ENCODE measurements around the gene TOM1. TPM values are rescaled to one million over a fixed set of nuclear protein-coding genes. Genes with fewer than 3 reads are reported as not detected.

TOM1 gene
- total and polyA plus RNA-seq, 4 experiments from 2014 or later: 55.7 to 82.2 (median 66.1) TPM

DNA sequence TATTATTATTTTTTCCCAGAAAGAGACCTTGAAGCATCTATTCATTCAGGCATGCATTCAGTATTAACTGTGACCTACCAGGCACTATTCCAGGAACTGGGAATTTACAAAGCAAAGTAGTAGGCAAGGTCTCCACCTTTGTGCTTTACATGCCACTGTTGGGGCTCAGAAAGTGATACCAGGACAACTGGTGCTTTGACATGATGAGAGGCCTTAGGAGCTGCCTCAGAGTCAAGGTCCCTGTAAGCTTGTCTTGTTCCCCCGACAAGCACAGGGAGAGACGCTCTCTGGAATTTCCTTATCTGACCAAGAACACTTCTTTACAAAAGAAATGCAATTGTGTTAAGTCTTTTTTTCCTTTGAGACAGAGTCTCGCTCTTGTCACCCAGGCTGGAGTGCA, 78.9 kb downstream of the TOM1 start:
- no peak for DNase-seq
- Histone ChIP-seq H3K27me3 (ENCODE audit: insufficient read depth, low read length) (peaks cover 7% of the 10 kb centered on the region), H3K27ac (ENCODE audit: low read depth, low read length) (no peak overlapping the region), H3K9me3 (ENCODE audit: control insufficient read depth in 1 of 2, low read length in 2 of 2) (no peaks in the 10 kb centered on the region), H3K4me1 (ENCODE audit: insufficient read depth, low read length) (peaks cover 22% of the 10 kb centered on the region), H3K4me3 (ENCODE audit: low read length in 2 of 2) (no peak overlapping the region), H3K36me3 (ENCODE audit: insufficient read depth, low read length) (no peaks in the 10 kb centered on the region)
- H3K36me3 Mint-ChIP-seq: no peaks in the 10 kb centered on the region
- ChIA-PET CTCF (ENCODE audit: partially characterized antibody) (no interaction called here), POLR2A (ENCODE audit: partially characterized antibody) (no interaction called here)
- intact Hi-C loops (cut with micrococcal nuclease): no loop called here
- no peaks in the 10 kb centered on the region for H3K27me3 Mint-ChIP-seq
- peaks cover 6 to 22% (median 15%) of the 10 kb centered on the region in 4 donors for H3K4me1 Mint-ChIP-seq
- peaks cover 0 to 2% (median 0%) of the 10 kb centered on the region in 8 donors for H3K9me3 Mint-ChIP-seq
- H3K4me3 Mint-ChIP-seq: no peak overlapping the region
- H3K27ac Mint-ChIP-seq: no peak overlapping the region

DNA sequence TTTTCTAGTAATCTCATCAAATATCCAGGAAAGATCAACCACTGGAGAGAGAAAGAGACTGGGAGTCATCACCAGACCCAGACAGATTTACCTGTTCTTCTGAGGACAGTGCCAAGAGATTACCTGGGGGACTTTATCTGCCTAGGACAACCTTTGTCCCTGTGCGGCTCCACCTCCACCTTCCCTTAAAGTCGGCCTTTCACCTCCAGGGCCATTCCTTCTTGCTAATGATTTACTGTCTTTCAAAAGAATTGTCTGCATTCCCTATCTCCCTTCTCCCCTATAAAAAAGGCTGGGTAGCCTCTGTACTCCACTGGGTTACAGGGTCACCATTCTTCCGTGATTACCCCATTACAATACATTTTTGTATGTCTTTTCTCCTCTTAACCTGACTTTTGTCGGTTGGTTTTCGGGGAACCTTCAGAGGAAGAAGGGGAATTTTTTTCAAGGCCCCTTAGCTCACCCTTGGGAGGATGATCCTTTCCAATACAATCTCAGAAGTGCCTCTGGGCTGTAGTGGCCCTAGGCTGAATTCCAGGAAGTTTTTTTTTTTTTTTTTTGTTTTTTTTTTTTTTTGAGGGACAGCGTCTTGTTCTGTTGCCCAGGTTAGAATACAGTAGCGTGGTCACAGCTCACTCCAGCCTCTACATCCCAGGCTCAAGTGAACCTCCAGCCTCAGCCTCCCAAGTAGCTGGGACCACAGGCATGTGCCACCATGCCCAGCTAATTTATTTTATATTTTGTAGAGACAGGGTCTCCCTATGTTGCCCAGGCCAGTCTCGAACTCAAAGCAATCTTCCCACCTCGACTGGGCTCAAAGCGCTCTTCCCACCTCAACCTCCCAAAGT, 79.7 kb downstream of the TOM1 start:
- Histone ChIP-seq H3K4me3 (ENCODE audit: low read length in 2 of 2) (no peak overlapping the region), H3K4me1 (ENCODE audit: insufficient read depth, low read length) (peaks cover 22% of the 10 kb centered on the region), H3K36me3 (ENCODE audit: insufficient read depth, low read length) (no peaks in the 10 kb centered on the region), H3K27ac (ENCODE audit: low read depth, low read length) (no peak overlapping the region), H3K9me3 (ENCODE audit: control insufficient read depth in 1 of 2, low read length in 2 of 2) (no peaks in the 10 kb centered on the region), H3K27me3 (ENCODE audit: insufficient read depth, low read length) (peaks cover 7% of the 10 kb centered on the region)
- peak overlapping the region in 1 of 8 donors; percentile 16 for H3K4me3 Mint-ChIP-seq
- no peak overlapping the region for H3K27ac Mint-ChIP-seq
- DNase-seq: no peak
- ChIA-PET CTCF (ENCODE audit: partially characterized antibody) (no interaction called here), POLR2A (ENCODE audit: partially characterized antibody) (no interaction called here)
- H3K36me3 Mint-ChIP-seq: no peaks in the 10 kb centered on the region
- peaks cover 0 to 2% (median 0%) of the 10 kb centered on the region in 8 donors for H3K9me3 Mint-ChIP-seq
- H3K27me3 Mint-ChIP-seq: no peaks in the 10 kb centered on the region
- intact Hi-C loops (cut with micrococcal nuclease): no loop called here
- peaks cover 6 to 22% (median 15%) of the 10 kb centered on the region in 4 donors for H3K4me1 Mint-ChIP-seq

DNA sequence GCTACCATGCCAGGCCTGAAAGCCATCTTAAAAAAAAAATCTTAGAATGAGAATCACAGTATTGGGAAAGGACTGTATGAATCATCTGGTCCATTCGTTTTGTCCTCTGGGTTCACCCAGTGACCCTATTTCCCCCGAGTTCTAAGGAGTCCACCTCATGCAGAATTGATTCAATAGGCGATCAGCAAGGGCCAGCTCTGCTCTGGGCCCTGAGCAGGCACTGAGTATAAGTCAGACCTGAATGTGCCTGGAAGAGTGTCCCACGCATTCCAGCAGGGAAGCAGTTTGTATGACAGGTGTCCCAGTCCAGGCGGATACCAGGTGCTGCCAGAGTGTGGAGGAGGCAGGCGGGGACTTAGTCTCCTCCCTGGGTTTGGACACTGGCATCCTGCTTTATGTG, 80.3 kb downstream of the TOM1 start:
- Histone ChIP-seq H3K27ac (ENCODE audit: low read depth, low read length) (no peak overlapping the region), H3K4me1 (ENCODE audit: insufficient read depth, low read length) (peaks cover 22% of the 10 kb centered on the region), H3K4me3 (ENCODE audit: low read length in 2 of 2) (no peak overlapping the region), H3K27me3 (ENCODE audit: insufficient read depth, low read length) (peaks cover 7% of the 10 kb centered on the region), H3K9me3 (ENCODE audit: control insufficient read depth in 1 of 2, low read length in 2 of 2) (no peaks in the 10 kb centered on the region), H3K36me3 (ENCODE audit: insufficient read depth, low read length) (no peaks in the 10 kb centered on the region)
- peaks cover 0 to 5% of the 10 kb centered on the region in 2 donors for H3K27me3 Mint-ChIP-seq
- H3K4me3 Mint-ChIP-seq: peak overlapping the region in 3 of 8 donors; percentile 11 to 63 (median 16)
- H3K36me3 Mint-ChIP-seq: no peaks in the 10 kb centered on the region
- ChIA-PET POLR2A (ENCODE audit: partially characterized antibody) (no interaction called here), CTCF (ENCODE audit: partially characterized antibody) (no interaction called here)
- peak overlapping the region in 1 of 7 donors; percentile 65 for H3K27ac Mint-ChIP-seq
- no peak for DNase-seq
- intact Hi-C loops (cut with micrococcal nuclease): no loop called here
- H3K4me1 Mint-ChIP-seq: peaks cover 6 to 22% (median 15%) of the 10 kb centered on the region in 4 donors
- H3K9me3 Mint-ChIP-seq: peaks cover 0 to 2% (median 0%) of the 10 kb centered on the region in 8 donors

GRCh38 chr22:35380537-35381423, 81.1 kb downstream of the TOM1 start, which contains the start of gene HMOX1:
Gene HMOX1, plus strand, starts transcription at chr22:35381096. Its CDS starts 78 bp downstream, at chr22:35381174.
- no peaks in the 10 kb centered on the region for H3K36me3 Mint-ChIP-seq
- Histone ChIP-seq H3K9me3 (ENCODE audit: control insufficient read depth in 1 of 2, low read length in 2 of 2) (no peaks in the 10 kb centered on the region), H3K4me3 (ENCODE audit: low read length in 2 of 2) (no peak within 1 kb of the TSS), H3K36me3 (ENCODE audit: insufficient read depth, low read length) (no peaks in the 10 kb centered on the region), H3K27ac (ENCODE audit: low read depth, low read length) (no peak within 1 kb of the TSS), H3K27me3 (ENCODE audit: insufficient read depth, low read length) (peaks cover 7% of the 10 kb centered on the region), H3K4me1 (ENCODE audit: insufficient read depth, low read length) (peaks cover 22% of the 10 kb centered on the region)
- POLR2A ChIA-PET (ENCODE audit: partially characterized antibody): no interaction called here
- intact Hi-C loops (cut with micrococcal nuclease): no loop called here
- peaks cover 0 to 2% (median 0%) of the 10 kb centered on the region in 8 donors for H3K9me3 Mint-ChIP-seq
- peaks cover 6 to 22% (median 15%) of the 10 kb centered on the region in 4 donors for H3K4me1 Mint-ChIP-seq
- peak within 1 kb of the TSS; percentile 17 to 64 (median 54) for H3K4me3 Mint-ChIP-seq
- H3K27ac Mint-ChIP-seq: peak within 1 kb of the TSS in 2 of 7 donors; percentile 54 to 65
- peak in 2 of 5 donors; percentile 38 to 49 for DNase-seq
- peaks cover 0 to 5% of the 10 kb centered on the region in 2 donors for H3K27me3 Mint-ChIP-seq
- CTCF ChIA-PET (ENCODE audit: partially characterized antibody): no interaction called here

DNA sequence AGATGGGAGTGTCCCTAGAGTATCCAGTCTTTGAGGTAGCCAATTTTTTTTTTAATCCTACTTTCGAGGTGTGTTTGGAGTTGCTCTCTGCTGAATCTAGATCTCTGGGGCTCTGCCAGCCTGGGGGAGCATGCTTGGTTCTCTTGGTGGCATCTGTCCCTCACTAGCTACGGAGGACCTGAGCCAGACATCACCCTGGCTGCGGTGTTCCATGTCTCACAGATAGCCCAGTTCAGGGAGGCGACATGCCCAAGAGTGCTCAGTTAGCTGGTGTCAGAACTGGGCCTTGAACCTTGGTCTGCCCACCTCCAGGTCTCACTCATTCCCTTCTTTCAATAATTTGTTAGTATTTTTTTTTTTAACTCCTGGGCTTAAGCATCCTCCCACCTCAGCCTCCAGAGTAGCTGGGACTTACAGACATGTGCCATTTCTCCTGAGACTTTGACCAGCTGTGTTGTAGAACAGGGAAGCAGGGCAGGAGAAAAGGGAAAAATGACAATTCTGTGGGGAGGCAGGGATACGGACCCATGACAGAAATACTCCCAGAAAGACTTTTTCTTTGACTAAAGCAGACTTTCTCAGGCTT, 81.8 kb downstream of the TOM1 start:
- Mint-ChIP-seq H3K9me3 (peaks cover 0 to 2% (median 0%) of the 10 kb centered on the region in 8 donors), H3K4me1 (peaks cover 6 to 22% (median 15%) of the 10 kb centered on the region in 4 donors), H3K27ac (peak overlapping the region in 2 of 7 donors; percentile 7 to 54), H3K27me3 (peaks cover 1 to 5% of the 10 kb centered on the region in 2 donors), H3K36me3 (no peaks in the 10 kb centered on the region), H3K4me3 (peak overlapping the region in 7 of 8 donors; percentile 32 to 64 (median 60))
- POLR2A ChIA-PET (ENCODE audit: partially characterized antibody): no interaction called here
- Histone ChIP-seq H3K27me3 (ENCODE audit: insufficient read depth, low read length) (peaks cover 7% of the 10 kb centered on the region), H3K27ac (ENCODE audit: low read depth, low read length) (no peak overlapping the region), H3K36me3 (ENCODE audit: insufficient read depth, low read length) (no peaks in the 10 kb centered on the region), H3K9me3 (ENCODE audit: control insufficient read depth in 1 of 2, low read length in 2 of 2) (no peaks in the 10 kb centered on the region), H3K4me3 (ENCODE audit: low read length in 2 of 2) (no peak overlapping the region), H3K4me1 (ENCODE audit: insufficient read depth, low read length) (peaks cover 21% of the 10 kb centered on the region)
- no peak for DNase-seq
- intact Hi-C loops (cut with micrococcal nuclease): no loop called here
- CTCF ChIA-PET (ENCODE audit: partially characterized antibody): no interaction called here

DNA sequence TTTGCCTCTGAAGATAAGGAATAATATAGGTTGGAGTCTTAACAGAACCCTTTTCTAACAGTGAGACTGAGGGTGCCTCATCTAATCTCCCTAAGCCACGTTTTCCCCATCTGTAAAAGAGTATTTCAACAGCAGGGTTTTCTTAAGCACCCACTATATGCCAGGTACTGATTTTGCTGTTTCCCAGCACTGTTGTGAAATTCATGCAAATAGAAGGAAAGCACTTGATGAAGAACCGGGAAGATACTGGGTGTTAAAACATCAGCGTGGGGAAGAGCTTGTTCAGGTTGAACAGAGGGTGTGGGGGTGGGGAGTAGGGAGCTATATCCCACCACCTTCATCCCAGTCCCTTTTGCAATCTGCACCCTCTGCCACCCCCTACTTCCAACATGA, 84.0 kb downstream of the TOM1 start:
- H3K4me3 Mint-ChIP-seq: no peak overlapping the region
- Histone ChIP-seq H3K4me1 (ENCODE audit: insufficient read depth, low read length) (peaks cover 11% of the 10 kb centered on the region), H3K27ac (ENCODE audit: low read depth, low read length) (no peak overlapping the region), H3K9me3 (ENCODE audit: control insufficient read depth in 1 of 2, low read length in 2 of 2) (no peaks in the 10 kb centered on the region), H3K27me3 (ENCODE audit: insufficient read depth, low read length) (peaks cover 7% of the 10 kb centered on the region), H3K36me3 (ENCODE audit: insufficient read depth, low read length) (no peaks in the 10 kb centered on the region), H3K4me3 (ENCODE audit: low read length in 2 of 2) (no peak overlapping the region)
- H3K36me3 Mint-ChIP-seq: no peaks in the 10 kb centered on the region
- H3K27me3 Mint-ChIP-seq: peaks cover 3 to 8% of the 10 kb centered on the region in 2 donors
- H3K9me3 Mint-ChIP-seq: peaks cover 0 to 2% (median 0%) of the 10 kb centered on the region in 8 donors
- DNase-seq: no peak
- intact Hi-C loops (cut with micrococcal nuclease): no loop called here
- ChIA-PET CTCF (ENCODE audit: partially characterized antibody) (no interaction called here), POLR2A (ENCODE audit: partially characterized antibody) (no interaction called here)
- no peak overlapping the region for H3K27ac Mint-ChIP-seq
- peaks cover 0 to 10% (median 6%) of the 10 kb centered on the region in 4 donors for H3K4me1 Mint-ChIP-seq

Measured in CD4-positive, alpha-beta memory T cell (primary cell).